HL-60 (cell line): Measurements from ENCODE around the gene SOX18.

Source experiments
- DNase-seq, 2 experiments: peaks; one replicate each; pipeline ENCODE4 v3.0.0-alpha.2; 2010 to 2020; ENCODE audit warnings: low read depth in 1 of 2, low spot score in 1 of 2
- H3K27ac ChIP-seq: fragments of 250-450 bp; sonication (Bioruptor Pico); replicated peaks from 2 replicates; pipeline ENCODE4 v1.5.1; 2020; ENCODE audit warnings: mild to moderate bottlenecking, moderate library complexity
- H3K27me3 ChIP-seq: fragments of 250-450 bp; sonication (Bioruptor Pico); 2 replicates; pipeline ENCODE4 v1.5.1; 2021; ENCODE audit warnings: mild to moderate bottlenecking, moderate library complexity; ENCODE audit not compliant: insufficient read depth, poor library complexity, severe bottlenecking
- H3K4me3 ChIP-seq: replicated peaks from 2 replicates; pipeline ENCODE4 v1.5.1; 2011; ENCODE audit warnings: mild to moderate bottlenecking, control low read depth, low read length; ENCODE audit not compliant: insufficient read depth
- CTCF ChIP-seq: IDR thresholded peaks from one replicate; pipeline ENCODE4 v1.5.1; 2011; ENCODE audit warnings: low read length, control low read depth, inconsistent platforms; ENCODE audit not compliant: insufficient read depth
- GABPA ChIP-seq: IDR thresholded peaks from 2 replicates; pipeline ENCODE4 v1.6.1; 2012; ENCODE audit warnings: low read depth
- POLR2AphosphoS5 ChIP-seq: IDR thresholded peaks from 2 replicates; pipeline ENCODE4 v1.6.1; 2012; ENCODE audit warnings: low read depth
- REST ChIP-seq: IDR thresholded peaks from 2 replicates; pipeline ENCODE4 v1.6.1; 2012; ENCODE audit warnings: low read depth; ENCODE audit not compliant: insufficient replicate concordance
- SPI1 ChIP-seq: IDR thresholded peaks from 2 replicates; pipeline ENCODE4 v1.6.1; 2012; ENCODE audit warnings: low read depth, mild to moderate bottlenecking, borderline replicate concordance

Gene SOX18

GRCh38 chr20:64069614-64070243 is 20.3 kb upstream of the SOX18 start:
- Histone ChIP-seq H3K4me3 (no peak overlapping the region), H3K27me3 (no peaks in the 10 kb centered on the region), H3K27ac (no peak overlapping the region)
- TF ChIP-seq POLR2AphosphoS5: peak; percentile 45; the same call in 1 of the 2 replicates
- TF ChIP-seq CTCF: peak; percentile 76
- TF ChIP-seq SPI1: no peak
- no peak for TF ChIP-seq REST
- TF ChIP-seq GABPA: no peak
- no peak for DNase-seq

- Histone ChIP-seq H3K4me3 (no peak overlapping the region), H3K27ac (no peak overlapping the region), H3K27me3 (no peaks in the 10 kb centered on the region)
- TF ChIP-seq POLR2AphosphoS5 (no peak), GABPA (no peak), SPI1 (no peak)
- no peak for DNase-seq
These were observed 19.8 kb upstream of the SOX18 start for GRCh38 chr20:64069209-64069613.

GRCh38 chr20:64068386-64069208 is 19.2 kb upstream of the SOX18 start:
- no peak overlapping the region for H3K4me3 ChIP-seq
- H3K27ac ChIP-seq: no peak overlapping the region
- DNase-seq: no peak
- TF ChIP-seq GABPA: no peak
- TF ChIP-seq REST: no peak
- TF ChIP-seq CTCF: no peak
- no peak for TF ChIP-seq SPI1
- no peaks in the 10 kb centered on the region for H3K27me3 ChIP-seq

- DNase-seq: no peak
- Histone ChIP-seq H3K27me3 (no peaks in the 10 kb centered on the region), H3K4me3 (no peak overlapping the region), H3K27ac (no peak overlapping the region)
- TF ChIP-seq REST (no peak), SPI1 (no peak), CTCF (no peak), POLR2AphosphoS5 (no peak), GABPA (no peak)
These were observed 18.4 kb upstream of the SOX18 start for GRCh38 chr20:64067733-64068307.
